A549 treated with CpdA at 1 μM for 4 hours (cell line): ENCODE measurements around the gene HELZ. TPM values are rescaled to one million over a fixed set of nuclear protein-coding genes. Genes with fewer than 3 reads are reported as not detected.

ENCODE experiments used
- total RNA-seq: library from RNA; stranded (reverse); fragments of 200-300 nt; extraction: Qiagen RNA extraction; gene quantifications from 5 replicates; pipeline ENCODE4 v1.2.3, GENCODE V29; 2022; ENCODE audit warnings: low read depth

Gene HELZ
- total RNA-seq, result 7.3 to 10.1 TPM (median 9.1 TPM) in 5 replicates

DNA sequence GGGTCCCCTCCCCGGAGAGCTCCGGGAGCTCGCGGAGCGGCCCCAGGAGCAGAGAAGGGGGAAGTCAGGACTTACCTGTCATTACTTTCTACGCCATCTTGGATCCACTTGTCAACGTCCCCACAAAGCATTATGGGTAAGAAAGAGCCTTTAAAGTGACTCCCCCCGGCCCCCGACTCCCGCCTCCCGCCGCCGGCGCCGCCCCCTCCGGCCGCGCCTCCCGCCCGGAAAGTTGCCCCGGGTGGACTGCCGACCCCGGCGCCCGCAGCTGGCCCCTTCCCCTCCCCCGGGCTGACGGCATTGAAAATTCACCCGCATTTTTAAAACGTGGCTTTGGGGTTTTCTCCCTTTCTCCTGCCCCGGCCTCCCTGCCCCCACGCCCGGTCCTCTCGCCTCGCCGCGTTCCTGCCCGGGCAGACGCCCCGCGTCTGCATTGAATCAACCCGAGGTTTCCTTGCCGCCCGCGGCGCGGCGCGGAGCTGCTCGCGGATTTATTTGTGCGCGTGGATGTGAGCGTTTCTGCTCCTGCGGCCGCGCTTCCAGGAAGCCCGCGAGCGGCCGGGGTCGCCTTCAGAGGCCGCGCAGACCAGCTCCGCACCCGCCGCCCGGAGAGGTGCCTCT, at the start of gene HELZ:
Gene HELZ, minus strand, starts transcription at position 124 of the 621 bp plus-strand sequence. CDS start 26,392 bp downstream, outside the sequence.

GRCh38 chr17:67044016-67044772, 200.8 kb downstream of the HELZ start, which contains the start of gene CACNG1:
Gene CACNG1 (plus strand): TSS chr17:67044554. CDS start chr17:67044661, 107 bp downstream.

Other genes starting within 250 kb of the HELZ start
- gene CACNG1, start 200.6 kb downstream of the HELZ start, total RNA-seq, result 0.13 to 0.20 TPM (median 0.14 TPM) in 3 of 5 replicates, not detected in the others
- 96.0 to 119 TPM (median 98.7 TPM) in 5 replicates for gene PSMD12, start 121.4 kb upstream of the HELZ start, total RNA-seq
- 13.5 to 16.9 TPM (median 15.2 TPM) in 5 replicates for gene PITPNC1, start 132.1 kb upstream of the HELZ start, total RNA-seq